Adipocyte (in vitro differentiated cells): ENCODE results near the gene SP6.

ENCODE experiments used
- DNase-seq: peaks from one replicate; pipeline ENCODE4 v3.0.0-alpha.2; 2015; ENCODE audit warnings: low read depth
- H3K27me3 ChIP-seq: replicated peaks from 2 replicates; pipeline ENCODE4 v1.7.0; 2013; ENCODE audit warnings: mild to moderate bottlenecking, low read length, moderate library complexity; ENCODE audit not compliant: control insufficient read depth, insufficient read depth
- H3K36me3 ChIP-seq: 2 replicates; pipeline ENCODE4 v1.7.0; 2013; ENCODE audit warnings: low read length, mild to moderate bottlenecking, moderate library complexity; ENCODE audit not compliant: control insufficient read depth, insufficient read depth, severe bottlenecking
- H3K4me1 ChIP-seq: 2 replicates; pipeline ENCODE4 v1.7.0; 2013; ENCODE audit warnings: mild to moderate bottlenecking, low read length, moderate library complexity; ENCODE audit not compliant: control insufficient read depth, insufficient read depth
- H3K4me3 ChIP-seq: 2 replicates; pipeline ENCODE4 v1.7.0; 2013; ENCODE audit warnings: mild to moderate bottlenecking, low read length, moderate library complexity
- H3K9ac ChIP-seq: 2 replicates; pipeline ENCODE4 v1.7.0; 2013; ENCODE audit warnings: mild to moderate bottlenecking, low read length, moderate library complexity
- H3K9me3 ChIP-seq: 2 replicates; pipeline ENCODE4 v1.7.0; 2013; ENCODE audit warnings: mild to moderate bottlenecking, low read length, moderate library complexity; ENCODE audit not compliant: control insufficient read depth

SP6 gene

DNA sequence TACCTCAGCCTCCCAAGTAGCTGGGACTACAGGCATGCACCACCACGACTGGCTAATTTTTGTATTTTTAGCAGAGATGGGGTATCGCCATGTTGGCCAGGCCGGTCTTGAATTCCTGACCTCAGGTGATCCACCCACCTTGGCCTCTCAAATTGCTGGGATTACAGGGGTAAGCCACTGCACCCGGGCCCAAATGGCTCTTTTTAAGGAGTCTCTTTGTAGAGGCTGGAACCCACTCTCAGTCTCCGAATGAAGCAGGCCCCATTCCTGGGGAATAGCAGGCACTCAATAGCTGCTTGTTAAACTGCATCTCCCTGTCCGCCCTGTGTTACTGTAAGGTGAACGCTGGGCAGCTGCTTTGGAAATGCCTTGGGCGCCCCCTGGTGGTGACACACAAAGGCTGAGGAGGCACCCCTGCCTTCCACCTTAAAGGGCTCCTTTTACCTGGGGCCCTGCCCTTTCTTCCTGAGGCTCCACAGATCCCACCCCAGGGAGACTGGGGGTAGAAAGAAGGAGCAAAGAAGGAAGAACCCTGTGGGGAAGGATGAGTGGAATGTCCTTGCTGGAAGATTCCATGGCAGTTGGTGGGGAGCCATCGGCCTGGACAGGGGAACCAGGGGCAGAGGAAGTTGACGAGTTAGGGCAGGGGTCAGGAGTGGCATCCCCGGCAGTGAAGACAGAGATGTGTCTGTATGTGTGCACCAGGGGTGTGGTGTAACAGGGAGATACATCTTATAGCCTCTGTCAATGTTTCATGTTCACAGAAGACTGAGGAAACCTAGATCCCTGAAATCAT lies 39.0 kb upstream of the SP6 start:
- Histone ChIP-seq H3K4me1 (peaks cover 8% of the 10 kb centered on the region), H3K36me3 (no peaks in the 10 kb centered on the region), H3K9me3 (no peaks in the 10 kb centered on the region), H3K4me3 (no peak overlapping the region), H3K9ac (no peak overlapping the region), H3K27me3 (no peaks in the 10 kb centered on the region)
- DNase-seq = peak; percentile 92

DNA sequence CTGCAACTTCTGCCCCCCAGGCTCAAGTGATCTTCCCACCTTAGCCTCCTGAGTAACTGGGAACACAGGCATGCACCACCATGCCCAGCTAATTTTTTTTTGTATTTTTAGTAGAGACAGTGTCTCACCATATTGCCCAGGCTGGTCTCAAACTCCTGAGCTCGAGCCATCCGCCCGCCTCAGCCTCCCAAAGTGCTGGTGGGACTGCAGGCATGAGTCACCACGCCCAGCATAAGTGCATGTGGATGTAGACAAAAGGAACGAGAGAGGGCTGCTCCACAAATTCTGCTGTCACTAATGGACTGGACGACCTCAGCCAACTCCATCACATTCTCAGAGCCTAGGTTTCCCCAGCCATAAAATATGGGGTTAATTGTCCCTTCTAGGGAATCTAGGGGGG lies 37.3 kb upstream of the SP6 start:
- Histone ChIP-seq H3K9ac (no peak overlapping the region), H3K27me3 (no peaks in the 10 kb centered on the region), H3K9me3 (no peaks in the 10 kb centered on the region), H3K36me3 (no peaks in the 10 kb centered on the region), H3K4me1 (peaks cover 13% of the 10 kb centered on the region), H3K4me3 (no peak overlapping the region)
- no peak for DNase-seq

DNA sequence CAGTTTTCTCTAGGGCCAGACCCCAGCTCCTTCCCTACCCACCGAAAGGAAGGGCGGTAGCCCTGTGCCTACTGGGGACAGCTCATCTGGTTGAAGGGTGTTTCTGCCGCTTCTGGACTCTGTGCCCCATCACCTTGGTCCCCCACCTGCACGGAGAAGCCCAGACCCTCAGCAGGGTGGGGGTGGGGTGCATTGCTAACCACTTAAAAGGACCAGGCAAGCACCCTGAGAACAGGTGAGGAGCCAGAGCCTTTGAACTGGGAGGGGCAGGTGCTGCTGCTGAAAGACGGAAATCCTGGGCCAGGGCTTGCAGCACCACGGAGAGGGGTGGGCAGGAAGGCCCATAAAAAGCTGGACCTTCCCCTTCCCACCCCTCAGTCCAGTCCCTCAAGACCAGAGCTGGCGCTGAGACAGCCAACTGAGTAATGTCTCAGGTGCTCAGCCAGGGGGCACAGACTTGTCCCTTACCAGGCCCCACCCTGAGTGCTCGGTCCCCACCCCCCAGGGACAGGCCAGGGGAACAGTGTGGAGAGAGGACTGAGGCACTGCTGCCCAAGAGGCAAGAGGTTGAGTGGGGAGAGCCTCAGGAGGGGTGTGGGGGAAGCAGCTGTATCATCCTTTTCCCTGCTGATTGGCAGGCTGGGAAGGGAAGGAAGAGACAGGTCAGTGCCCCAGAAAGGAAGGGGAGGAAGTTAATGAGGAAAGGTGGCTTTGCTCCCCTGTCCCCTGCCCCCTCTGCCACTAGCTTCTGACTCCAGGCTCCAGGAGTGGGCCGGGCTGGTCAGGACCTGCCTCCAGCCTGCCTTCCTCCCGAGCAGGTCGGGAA lies 34.2 kb upstream of the SP6 start:
- H3K4me3 ChIP-seq = no peak overlapping the region
- no peak for DNase-seq
- no peaks in the 10 kb centered on the region for H3K9me3 ChIP-seq
- no peaks in the 10 kb centered on the region for H3K36me3 ChIP-seq
- H3K27me3 ChIP-seq = no peaks in the 10 kb centered on the region
- no peak overlapping the region for H3K9ac ChIP-seq
- H3K4me1 ChIP-seq = peaks cover 26% of the 10 kb centered on the region

DNA sequence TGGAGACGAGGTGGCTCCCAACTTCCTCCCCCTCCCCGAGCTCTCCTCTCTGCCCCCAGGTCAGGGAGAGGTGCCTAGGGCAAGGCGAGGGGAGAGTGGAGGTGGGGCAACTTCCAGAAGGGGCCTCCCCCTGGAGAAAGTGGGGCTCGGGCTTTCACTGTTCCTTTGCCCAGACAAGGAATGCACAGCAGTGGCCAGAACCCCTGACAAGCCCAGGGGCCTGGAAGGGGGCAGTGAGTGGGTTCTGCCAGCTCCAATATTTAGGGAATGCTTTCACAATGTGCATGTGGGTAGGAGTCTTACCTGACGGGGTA lies 33.4 kb upstream of the SP6 start:
- H3K4me1 ChIP-seq = peaks cover 26% of the 10 kb centered on the region
- no peaks in the 10 kb centered on the region for H3K36me3 ChIP-seq
- H3K9ac ChIP-seq = no peak overlapping the region
- H3K27me3 ChIP-seq = no peaks in the 10 kb centered on the region
- H3K9me3 ChIP-seq = no peaks in the 10 kb centered on the region
- H3K4me3 ChIP-seq = no peak overlapping the region
- DNase-seq = no peak

DNA sequence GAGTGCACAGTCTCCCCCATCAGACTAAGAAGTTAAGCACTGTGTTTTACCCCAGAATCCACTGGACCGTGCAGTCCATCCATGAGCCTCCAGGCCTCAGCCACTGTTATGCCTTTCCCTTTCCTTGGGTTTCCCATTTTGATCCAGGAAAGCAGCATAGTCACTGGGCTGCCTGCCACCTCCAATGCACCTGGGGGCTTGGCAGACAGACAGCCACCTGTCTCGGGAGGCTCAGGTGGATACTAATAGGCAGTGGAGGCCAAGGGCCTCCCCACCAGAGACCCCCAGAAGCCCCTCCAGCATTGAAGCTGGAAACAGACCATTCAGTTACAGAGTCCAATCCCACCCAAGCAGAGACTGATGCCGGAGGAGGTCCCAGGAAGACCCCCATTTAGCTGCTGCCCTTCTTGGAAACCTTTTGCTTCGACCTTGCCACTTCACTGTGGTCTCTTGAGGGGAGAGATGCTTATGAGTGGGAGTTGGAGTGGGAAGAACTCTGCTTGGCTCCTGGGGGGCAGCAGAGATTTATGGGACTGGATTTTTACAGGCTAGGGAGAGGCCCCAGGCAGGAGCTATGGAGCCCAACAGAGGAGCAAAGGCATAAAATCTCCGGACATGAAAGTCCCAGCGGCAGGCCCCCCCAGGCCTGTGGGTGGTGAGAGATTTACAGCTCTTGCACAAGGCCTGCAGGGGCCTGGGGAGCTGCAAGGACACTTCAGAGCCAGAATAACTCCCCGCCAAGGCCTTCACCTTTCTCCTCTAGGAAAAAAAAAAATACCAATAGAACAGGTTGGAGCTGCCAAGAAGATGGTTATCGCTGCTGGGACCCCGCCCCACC lies 32.8 kb upstream of the SP6 start:
- H3K36me3 ChIP-seq = no peaks in the 10 kb centered on the region
- DNase-seq = no peak
- H3K4me3 ChIP-seq = no peak overlapping the region
- H3K9ac ChIP-seq = no peak overlapping the region
- H3K4me1 ChIP-seq = peaks cover 27% of the 10 kb centered on the region
- H3K27me3 ChIP-seq = no peaks in the 10 kb centered on the region
- no peaks in the 10 kb centered on the region for H3K9me3 ChIP-seq

DNA sequence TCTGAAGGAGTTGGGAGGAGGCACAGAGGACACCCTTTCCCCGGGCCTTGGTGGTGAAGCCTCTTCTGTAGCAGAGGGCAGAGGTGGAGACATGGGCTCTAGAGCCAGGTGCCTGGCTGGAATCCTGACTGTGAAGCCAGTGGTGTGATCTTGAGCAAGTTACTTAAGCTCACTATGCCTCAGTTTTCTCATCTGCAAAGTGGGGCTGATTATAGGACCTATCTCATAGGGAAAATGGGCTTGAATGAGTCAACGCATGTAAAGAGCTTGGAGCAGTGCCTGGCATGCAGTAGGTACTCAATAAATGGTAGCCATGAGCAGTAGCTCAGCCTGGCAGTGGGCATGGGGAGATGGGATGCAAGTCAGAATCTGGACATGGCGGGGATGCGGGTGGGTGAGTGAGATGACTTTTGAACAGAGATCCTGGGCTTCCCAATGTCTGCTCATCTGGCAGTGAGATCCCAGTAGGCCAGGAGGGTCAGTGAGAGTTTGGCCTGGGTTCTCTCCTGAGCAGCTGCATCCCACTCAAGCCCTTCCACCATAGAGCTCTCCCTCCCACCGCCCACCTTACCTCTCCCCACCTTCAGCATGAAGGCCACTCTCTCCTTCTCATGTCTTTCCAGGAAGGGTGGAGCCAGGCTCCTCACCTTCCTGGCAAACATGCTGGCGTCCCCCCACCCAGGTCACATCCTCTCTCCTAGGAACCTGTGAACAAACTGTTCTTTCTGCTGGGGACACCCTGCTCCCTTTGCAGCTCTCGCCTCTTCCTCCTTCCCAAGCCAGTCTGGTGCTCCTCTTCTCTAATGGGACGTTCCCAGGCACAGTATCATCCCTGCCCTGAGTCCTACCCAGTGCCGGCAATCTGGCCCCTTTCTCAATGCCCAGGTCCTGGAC lies 32.0 kb upstream of the SP6 start:
- H3K4me1 ChIP-seq = peaks cover 36% of the 10 kb centered on the region
- no peaks in the 10 kb centered on the region for H3K36me3 ChIP-seq
- no peaks in the 10 kb centered on the region for H3K9me3 ChIP-seq
- H3K4me3 ChIP-seq = peak overlapping the region; percentile 49
- DNase-seq = no peak
- H3K9ac ChIP-seq = peak overlapping the region; percentile 19
- no peaks in the 10 kb centered on the region for H3K27me3 ChIP-seq

DNA sequence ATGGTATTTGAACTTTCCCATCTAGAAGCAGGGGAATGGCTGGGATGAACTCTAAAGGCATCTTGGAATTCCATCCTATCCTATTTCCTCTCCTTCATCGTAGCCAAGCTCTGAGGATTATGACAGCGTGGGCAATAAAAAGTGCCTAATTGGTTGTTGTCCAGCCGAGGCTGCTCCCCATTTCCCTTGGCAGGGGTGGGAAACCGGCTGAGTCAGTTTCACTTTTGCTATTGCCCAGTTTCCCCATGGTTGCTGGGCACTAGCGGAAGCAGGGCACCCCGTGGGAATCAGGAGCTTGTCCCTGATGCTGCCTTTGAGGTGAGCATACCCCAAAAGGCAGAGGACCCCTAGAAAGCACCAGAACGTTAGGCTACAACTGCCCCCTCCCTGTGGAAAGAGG lies 31.3 kb upstream of the SP6 start:
- Histone ChIP-seq H3K4me3 (peak overlapping the region; percentile 49), H3K36me3 (no peaks in the 10 kb centered on the region), H3K9me3 (no peaks in the 10 kb centered on the region), H3K27me3 (no peaks in the 10 kb centered on the region), H3K9ac (peak overlapping the region; percentile 19), H3K4me1 (peaks cover 38% of the 10 kb centered on the region)
- no peak for DNase-seq

DNA sequence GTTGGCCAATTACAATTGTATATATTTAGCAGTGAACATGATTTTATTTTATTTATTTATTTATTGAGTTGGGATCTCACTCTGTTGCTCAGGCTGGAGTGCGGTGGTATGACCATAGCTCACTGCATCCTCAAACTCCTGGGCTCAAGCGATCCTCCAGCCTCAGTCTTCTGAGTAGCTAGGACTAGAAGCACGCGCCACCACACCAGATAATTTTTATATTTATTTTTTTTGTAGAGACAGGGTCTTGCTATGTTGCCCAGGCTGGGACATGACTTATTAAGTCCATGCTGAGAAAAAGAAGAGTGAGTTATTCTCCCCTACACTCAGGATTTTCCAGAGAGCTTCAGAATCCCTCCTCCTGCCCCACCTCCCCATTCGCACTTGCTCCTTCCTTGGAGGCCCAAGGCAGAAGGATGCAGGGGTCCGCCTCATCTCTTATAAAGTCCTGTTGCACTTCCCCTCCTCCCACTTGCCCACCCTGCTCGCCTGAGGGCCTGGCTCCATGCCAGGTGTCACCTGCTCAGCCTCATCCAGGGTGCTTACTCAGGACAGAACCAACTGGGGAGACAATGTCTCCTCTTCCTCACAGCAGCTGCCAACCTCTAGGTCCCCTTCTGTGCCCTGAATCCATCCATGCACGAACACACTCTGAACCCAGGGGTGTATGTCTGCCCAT lies 29.0 kb upstream of the SP6 start:
- DNase-seq = no peak
- Histone ChIP-seq H3K9ac (no peak overlapping the region), H3K27me3 (no peaks in the 10 kb centered on the region), H3K36me3 (no peaks in the 10 kb centered on the region), H3K4me3 (no peak overlapping the region), H3K4me1 (peaks cover 50% of the 10 kb centered on the region), H3K9me3 (no peaks in the 10 kb centered on the region)

DNA sequence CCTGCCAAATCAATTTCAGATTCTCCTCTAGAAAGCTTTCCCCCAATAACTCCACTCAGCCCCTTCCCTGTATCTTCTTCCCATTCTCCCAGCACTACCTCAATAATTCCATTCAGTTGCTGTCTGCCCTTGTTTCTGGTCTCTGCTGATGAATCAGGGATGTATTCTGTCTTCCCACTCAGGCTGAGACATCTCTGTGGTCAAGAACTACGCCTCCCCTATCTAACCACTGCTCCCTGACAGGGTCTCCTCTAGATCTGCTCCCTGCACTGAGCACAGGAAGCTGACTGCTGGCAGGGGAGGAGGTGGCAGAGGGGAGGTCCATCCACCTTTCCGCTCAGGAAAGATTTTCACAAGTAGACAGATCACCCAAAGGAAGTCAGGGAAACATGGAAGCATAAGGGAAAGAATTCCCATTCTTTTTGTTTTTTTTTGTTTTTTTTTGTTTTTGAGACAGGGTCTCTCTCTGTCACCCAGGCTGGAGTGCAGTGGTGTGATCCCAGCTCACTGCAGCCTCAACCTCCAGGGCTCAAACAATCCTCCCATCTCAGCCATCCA lies 28.1 kb upstream of the SP6 start:
- Histone ChIP-seq H3K36me3 (no peaks in the 10 kb centered on the region), H3K27me3 (peaks cover 4% of the 10 kb centered on the region), H3K9me3 (no peaks in the 10 kb centered on the region), H3K9ac (no peak overlapping the region), H3K4me1 (peaks cover 46% of the 10 kb centered on the region), H3K4me3 (no peak overlapping the region)
- DNase-seq = no peak
